Raji (cell line): Measurements from ENCODE around the gene RPL18.
A peak's percentile ranks its signal among the peaks of the same experiment; 100 is the strongest.

ENCODE experiments used
- POLR2A ChIP-seq: IDR thresholded peaks from 2 replicates; pipeline ENCODE4 v1.6.1; 2011; ENCODE audit warnings: low read depth, low read length, control low read depth; ENCODE audit not compliant: insufficient read depth

RPL18 gene

GRCh38 chr19:48618916-48619691, at the start of gene RPL18, which contains the start of gene SPHK2:
RPL18 (minus strand) TSS chr19:48619178; CDS start chr19:48619143, 35 bp downstream.
SPHK2 (plus strand) TSS chr19:48619506; CDS start chr19:48620515, 1,009 bp downstream.
- peak; percentile 83 for TF ChIP-seq POLR2A

- no peak for TF ChIP-seq POLR2A
Observed at GRCh38 chr19:48668761-48669160, 49.8 kb upstream of the RPL18 start.

- TF ChIP-seq POLR2A = no peak
Observed at GRCh38 chr19:48668332-48668731, 49.4 kb upstream of the RPL18 start.

GRCh38 chr19:48665786-48666185, 46.8 kb upstream of the RPL18 start:
- TF ChIP-seq POLR2A = no peak

- TF ChIP-seq POLR2A = no peak
Observed at GRCh38 chr19:48664476-48664875, 45.5 kb upstream of the RPL18 start.

- no peak for TF ChIP-seq POLR2A
Observed at GRCh38 chr19:48663667-48664066, 44.7 kb upstream of the RPL18 start.

GRCh38 chr19:48661711-48662090, 42.7 kb upstream of the RPL18 start:
- TF ChIP-seq POLR2A = no peak

GRCh38 chr19:48660852-48661710, 42.1 kb upstream of the RPL18 start:
- TF ChIP-seq POLR2A = peak; percentile 61

GRCh38 chr19:48659768-48660167, 40.8 kb upstream of the RPL18 start:
- no peak for TF ChIP-seq POLR2A

- no peak for TF ChIP-seq POLR2A
Observed at GRCh38 chr19:48658483-48658882, 39.5 kb upstream of the RPL18 start.

GRCh38 chr19:48656840-48657474, 38.0 kb upstream of the RPL18 start:
- no peak for TF ChIP-seq POLR2A

GRCh38 chr19:48654299-48655059, 35.5 kb upstream of the RPL18 start:
- TF ChIP-seq POLR2A = no peak

- TF ChIP-seq POLR2A = no peak
Observed at GRCh38 chr19:48651683-48652048, 32.7 kb upstream of the RPL18 start.

GRCh38 chr19:48650974-48651682, 32.1 kb upstream of the RPL18 start:
- TF ChIP-seq POLR2A = no peak

- no peak for TF ChIP-seq POLR2A
Observed at GRCh38 chr19:48648134-48648533, 29.2 kb upstream of the RPL18 start.

- TF ChIP-seq POLR2A = peak; percentile 51
Observed at GRCh38 chr19:48646722-48647216, 27.8 kb upstream of the RPL18 start.
